Glutamatergic neuron (in vitro differentiated cells): ENCODE data around the gene MMP24OS. TPM values are rescaled to one million over a fixed set of nuclear protein-coding genes. Genes with fewer than 3 reads are reported as not detected.
A peak's percentile ranks its signal among the peaks of the same experiment; 100 is the strongest.

Experiments used
- DNase-seq: peaks from one replicate; pipeline ENCODE4 v3.0.0; 2022
- H3K27ac Mint-ChIP-seq: one replicate; pipeline ENCODE4 v1.8.0; 2020; ENCODE audit warnings: mild to moderate bottlenecking, mixed read lengths, inconsistent platforms; ENCODE audit not compliant: unreplicated experiment
- H3K27me3 Mint-ChIP-seq: one replicate; pipeline ENCODE4 v1.8.0; 2020; ENCODE audit warnings: mild to moderate bottlenecking, moderate library complexity, mixed read lengths, inconsistent platforms; ENCODE audit not compliant: unreplicated experiment
- H3K36me3 Mint-ChIP-seq: one replicate; pipeline ENCODE4 v1.8.0; 2020; ENCODE audit warnings: mild to moderate bottlenecking, mixed read lengths, inconsistent platforms; ENCODE audit not compliant: unreplicated experiment
- H3K4me1 Mint-ChIP-seq: one replicate; pipeline ENCODE4 v1.8.0; 2020; ENCODE audit warnings: mild to moderate bottlenecking, low read depth, mixed read lengths, inconsistent platforms; ENCODE audit not compliant: unreplicated experiment
- H3K4me3 Mint-ChIP-seq: one replicate; pipeline ENCODE4 v1.8.0; 2020; ENCODE audit warnings: mild to moderate bottlenecking, mixed read lengths, inconsistent platforms; ENCODE audit not compliant: unreplicated experiment
- H3K9me3 Mint-ChIP-seq: one replicate; pipeline ENCODE4 v1.8.0; 2020; ENCODE audit warnings: mild to moderate bottlenecking, moderate library complexity, mixed read lengths, inconsistent platforms; ENCODE audit not compliant: unreplicated experiment
- total RNA-seq: library from RNA; stranded (reverse); fragmentation: NEBNext Ultra II Directional; extraction: Animal tissue kit (Norgen Biotek cat#: 25700); gene quantifications from one replicate; pipeline ENCODE4 v1.2.1, GENCODE V29; 2021; ENCODE audit not compliant: unreplicated experiment
- TF ChIP-seq, protein P1 (sequence below): fragments of 200-600 bp; sonication (generic); IDR thresholded peaks from one replicate; pipeline ENCODE4 v1.5.0; 2021; ENCODE audit not compliant: partially characterized antibody, unreplicated experiment

Gene MMP24OS
- total RNA-seq, 1 donor from 2014 or later, result 99.0 TPM

DNA sequence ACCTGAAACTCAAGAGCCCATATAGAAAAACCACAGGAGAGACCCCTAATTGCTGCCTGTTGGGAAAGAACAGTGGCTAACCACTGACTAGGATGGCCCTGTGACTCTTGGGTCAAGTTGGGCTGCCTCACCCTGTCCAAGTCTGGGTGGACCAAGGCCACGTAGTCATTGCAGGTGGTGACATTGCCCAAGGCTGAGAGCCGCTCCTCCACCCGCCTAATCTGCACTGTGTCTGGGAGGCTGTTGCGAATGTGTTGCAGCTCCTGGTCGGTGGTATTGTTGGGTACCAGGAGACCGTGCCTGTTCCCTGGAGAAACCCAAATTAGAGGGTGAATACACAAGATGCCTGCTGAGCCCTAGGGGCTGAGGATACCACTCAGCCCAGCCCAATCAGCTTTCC, 2.6 kb upstream of the MMP24OS start:
- H3K9me3 Mint-ChIP-seq, result peaks cover 20% of the 10 kb centered on the region
- no peaks in the 10 kb centered on the region for H3K36me3 Mint-ChIP-seq
- no peak overlapping the region for H3K27ac Mint-ChIP-seq
- H3K4me1 Mint-ChIP-seq, result peaks cover 16% of the 10 kb centered on the region
- peaks cover 3% of the 10 kb centered on the region for H3K27me3 Mint-ChIP-seq
- TF ChIP-seq, protein P1, sequence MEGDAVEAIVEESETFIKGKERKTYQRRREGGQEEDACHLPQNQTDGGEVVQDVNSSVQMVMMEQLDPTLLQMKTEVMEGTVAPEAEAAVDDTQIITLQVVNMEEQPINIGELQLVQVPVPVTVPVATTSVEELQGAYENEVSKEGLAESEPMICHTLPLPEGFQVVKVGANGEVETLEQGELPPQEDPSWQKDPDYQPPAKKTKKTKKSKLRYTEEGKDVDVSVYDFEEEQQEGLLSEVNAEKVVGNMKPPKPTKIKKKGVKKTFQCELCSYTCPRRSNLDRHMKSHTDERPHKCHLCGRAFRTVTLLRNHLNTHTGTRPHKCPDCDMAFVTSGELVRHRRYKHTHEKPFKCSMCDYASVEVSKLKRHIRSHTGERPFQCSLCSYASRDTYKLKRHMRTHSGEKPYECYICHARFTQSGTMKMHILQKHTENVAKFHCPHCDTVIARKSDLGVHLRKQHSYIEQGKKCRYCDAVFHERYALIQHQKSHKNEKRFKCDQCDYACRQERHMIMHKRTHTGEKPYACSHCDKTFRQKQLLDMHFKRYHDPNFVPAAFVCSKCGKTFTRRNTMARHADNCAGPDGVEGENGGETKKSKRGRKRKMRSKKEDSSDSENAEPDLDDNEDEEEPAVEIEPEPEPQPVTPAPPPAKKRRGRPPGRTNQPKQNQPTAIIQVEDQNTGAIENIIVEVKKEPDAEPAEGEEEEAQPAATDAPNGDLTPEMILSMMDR, result no peak
- H3K4me3 Mint-ChIP-seq, result no peak overlapping the region
- DNase-seq, result no peak

DNA sequence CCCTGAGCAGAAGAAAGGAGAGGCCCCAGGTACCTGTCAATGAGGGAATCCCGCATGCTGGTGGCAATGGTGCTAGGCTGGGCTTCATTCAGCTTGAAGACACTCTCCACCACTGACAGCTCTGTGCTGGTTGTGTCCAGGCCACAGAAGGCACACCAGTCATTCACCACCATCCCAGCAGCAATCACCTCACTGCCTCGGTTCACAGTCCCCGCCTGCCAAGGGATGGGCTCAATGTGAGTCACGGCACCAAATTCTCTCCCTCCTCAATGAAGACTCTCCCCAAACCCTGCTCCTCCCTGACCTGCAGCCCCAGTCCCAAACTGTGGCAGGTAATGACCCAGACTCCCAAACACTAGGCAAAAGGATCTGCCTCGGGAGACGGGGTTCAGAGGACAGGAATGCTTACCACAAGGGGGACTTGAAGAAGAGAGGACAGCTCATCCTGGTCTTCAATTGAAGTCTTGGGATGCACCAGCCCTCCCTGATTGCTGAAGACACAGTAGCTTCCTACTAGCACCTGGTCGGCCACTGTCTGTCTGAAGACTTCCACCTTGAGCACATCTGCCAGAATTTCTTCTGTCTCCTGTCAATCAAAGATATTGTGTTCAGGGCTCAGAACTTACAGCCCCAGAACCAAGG, 1.7 kb upstream of the MMP24OS start:
- Mint-ChIP-seq H3K27ac (peak overlapping the region; percentile 33), H3K4me1 (peaks cover 14% of the 10 kb centered on the region), H3K27me3 (peaks cover 2% of the 10 kb centered on the region), H3K9me3 (peaks cover 17% of the 10 kb centered on the region), H3K36me3 (no peaks in the 10 kb centered on the region), H3K4me3 (no peak overlapping the region)
- no peak for DNase-seq
- TF ChIP-seq, protein P1, result no peak

DNA sequence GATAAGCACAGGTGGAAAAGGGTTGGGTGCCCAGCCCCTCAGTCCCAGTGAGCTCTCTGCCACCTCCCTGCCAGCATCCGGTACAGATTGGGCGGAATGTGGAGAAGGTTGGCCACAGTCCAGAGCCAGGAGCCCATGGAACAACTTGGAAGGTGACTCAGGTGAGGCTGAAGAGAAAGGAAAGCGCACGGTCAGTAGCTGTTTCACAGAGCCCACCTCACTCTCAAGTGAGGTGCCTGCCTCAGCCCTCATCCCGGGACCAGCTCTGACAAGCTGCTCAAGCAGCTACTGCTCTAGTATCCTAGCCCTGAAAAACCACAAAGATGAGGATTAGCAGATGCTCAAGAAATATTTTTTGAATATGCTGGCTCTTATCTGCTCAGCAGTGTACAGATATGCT, 1.1 kb upstream of the MMP24OS start:
- peaks cover 17% of the 10 kb centered on the region for H3K9me3 Mint-ChIP-seq
- TF ChIP-seq, protein P1, result no peak
- H3K4me1 Mint-ChIP-seq, result peaks cover 14% of the 10 kb centered on the region
- H3K36me3 Mint-ChIP-seq, result no peaks in the 10 kb centered on the region
- no peak overlapping the region for H3K4me3 Mint-ChIP-seq
- H3K27ac Mint-ChIP-seq, result no peak overlapping the region
- DNase-seq, result no peak
- H3K27me3 Mint-ChIP-seq, result peaks cover 2% of the 10 kb centered on the region

DNA sequence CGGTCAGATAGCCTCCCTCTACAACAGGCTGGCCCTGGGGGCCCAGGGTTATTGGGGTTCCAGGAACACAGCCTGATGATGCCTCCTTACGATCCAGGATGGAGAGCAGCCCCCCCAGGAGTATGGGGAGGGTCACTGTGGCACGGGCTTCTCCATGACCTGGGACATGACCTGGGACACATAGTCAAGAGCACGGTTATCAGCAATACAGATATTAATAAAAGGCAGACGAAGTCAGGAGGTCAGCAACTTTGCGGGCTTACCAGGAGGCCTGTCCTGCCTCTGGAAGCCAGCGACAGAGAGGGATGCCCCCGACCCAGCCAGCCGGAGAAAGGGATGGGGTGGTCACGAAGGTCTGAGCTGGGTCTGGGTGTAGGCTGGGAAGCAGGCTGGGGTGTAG, 795 bp downstream of the MMP24OS start:
- Mint-ChIP-seq H3K4me3 (peak overlapping the region; percentile 97), H3K27me3 (peaks cover 5% of the 10 kb centered on the region), H3K27ac (peak overlapping the region; percentile 98), H3K36me3 (no peaks in the 10 kb centered on the region), H3K9me3 (peaks cover 11% of the 10 kb centered on the region), H3K4me1 (peaks cover 11% of the 10 kb centered on the region)
- DNase-seq, result no peak
- TF ChIP-seq, protein P1, result no peak

DNA sequence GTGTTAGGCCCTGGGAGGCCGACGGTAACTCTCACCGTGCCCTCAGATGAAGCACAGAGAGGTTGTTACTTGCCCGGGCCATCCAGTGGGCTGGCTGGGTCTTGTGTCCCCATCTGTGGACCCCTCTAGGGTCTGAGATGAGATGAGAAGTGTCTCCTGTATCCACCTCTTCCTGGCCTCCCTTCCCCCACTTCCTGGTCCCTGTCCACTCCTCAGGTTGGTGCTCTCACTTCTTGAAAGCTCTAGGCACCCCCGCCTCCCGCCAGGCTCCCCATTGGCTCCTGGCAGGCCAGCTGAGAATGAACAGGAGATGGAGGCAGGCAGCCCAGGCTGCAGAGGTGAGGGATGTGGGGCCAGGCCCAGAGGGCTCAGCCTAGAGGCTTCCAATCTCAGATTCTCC, 1.5 kb downstream of the MMP24OS start:
- no peak for DNase-seq
- Mint-ChIP-seq H3K4me3 (peak overlapping the region; percentile 97), H3K9me3 (peaks cover 11% of the 10 kb centered on the region), H3K27me3 (peaks cover 5% of the 10 kb centered on the region), H3K36me3 (no peaks in the 10 kb centered on the region), H3K4me1 (peaks cover 11% of the 10 kb centered on the region), H3K27ac (peak overlapping the region; percentile 98)
- TF ChIP-seq, protein P1, result no peak
